Hindlimb muscle (tissue), 1 donor: Measurements from ENCODE around the gene IGSF23. TPM values are rescaled to one million over a fixed set of nuclear protein-coding genes. Genes with fewer than 3 reads are reported as not detected.
"Not testable (repeated sequence)": the region's sequence is repeated elsewhere in the genome, so short reads cannot be mapped to it uniquely, and the experiment has no call there.

Experiments
- DNase-seq: peaks from one replicate; pipeline ENCODE4 v3.0.0-alpha.2; 2013
- polyA plus RNA-seq: library from polyadenylated mRNA; unstranded; fragments of 120-200 nt; gene quantifications from one replicate; pipeline ENCODE4 v1.2.1, GENCODE V29; 2013; ENCODE audit not compliant: insufficient read length

Gene IGSF23
- polyA plus RNA-seq, 1 donor: not detected

DNA sequence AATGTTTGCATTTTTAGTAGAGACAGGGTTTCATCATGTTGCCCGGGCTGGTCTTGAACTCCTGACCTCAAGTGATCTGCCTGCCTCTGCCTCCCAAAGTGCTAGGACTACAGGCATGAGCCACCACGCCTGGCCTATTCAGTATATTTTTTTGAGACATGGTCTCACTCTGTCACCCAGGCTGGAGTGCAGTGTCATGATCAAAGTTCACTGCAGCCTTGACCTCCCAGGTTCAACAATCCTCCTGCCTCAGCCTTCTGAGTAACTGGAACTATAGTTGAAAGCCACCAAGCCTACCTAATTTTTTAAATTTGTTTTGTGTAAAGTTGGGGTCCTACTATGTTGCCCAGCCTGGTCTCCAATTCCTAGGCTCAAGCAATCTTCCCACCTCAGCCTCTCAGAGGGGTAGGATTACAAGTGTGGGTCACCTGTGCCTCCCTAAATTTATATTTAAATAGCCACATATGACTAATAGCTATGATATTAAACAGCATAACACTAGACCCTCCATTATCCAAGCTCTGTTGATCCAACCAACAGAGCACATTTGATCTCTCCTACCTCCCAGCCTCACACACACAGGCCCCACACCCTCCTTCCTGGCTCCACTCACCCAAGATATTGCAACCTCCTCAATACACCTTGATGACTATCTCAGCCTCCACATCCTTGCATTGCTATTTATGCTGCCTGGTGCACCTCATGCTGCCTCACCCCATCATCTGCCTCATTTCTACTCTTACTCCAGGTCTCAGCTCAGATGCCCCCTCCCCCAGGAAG, 55.8 kb downstream of the IGSF23 start:
- DNase-seq: no peak

DNA sequence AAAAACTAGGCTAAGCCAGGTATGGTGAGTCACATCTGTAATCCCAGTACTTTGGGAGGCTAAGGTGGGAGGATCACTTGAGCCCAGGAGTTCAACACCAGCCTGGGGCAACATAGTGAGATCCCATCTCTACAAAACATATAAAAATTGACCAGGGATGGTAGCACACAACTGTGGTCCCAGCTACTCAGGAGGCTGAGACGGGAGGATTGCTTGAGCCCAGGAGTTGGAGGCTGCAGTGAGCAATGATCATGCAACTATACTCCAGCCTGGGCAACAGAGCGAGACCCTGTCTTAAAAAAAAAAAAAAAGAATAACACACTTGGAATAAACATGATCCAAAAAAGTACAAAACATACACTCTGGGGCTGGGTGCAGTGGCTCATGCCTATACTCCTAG, 56.7 kb downstream of the IGSF23 start:
- DNase-seq: not testable (repeated sequence)

DNA sequence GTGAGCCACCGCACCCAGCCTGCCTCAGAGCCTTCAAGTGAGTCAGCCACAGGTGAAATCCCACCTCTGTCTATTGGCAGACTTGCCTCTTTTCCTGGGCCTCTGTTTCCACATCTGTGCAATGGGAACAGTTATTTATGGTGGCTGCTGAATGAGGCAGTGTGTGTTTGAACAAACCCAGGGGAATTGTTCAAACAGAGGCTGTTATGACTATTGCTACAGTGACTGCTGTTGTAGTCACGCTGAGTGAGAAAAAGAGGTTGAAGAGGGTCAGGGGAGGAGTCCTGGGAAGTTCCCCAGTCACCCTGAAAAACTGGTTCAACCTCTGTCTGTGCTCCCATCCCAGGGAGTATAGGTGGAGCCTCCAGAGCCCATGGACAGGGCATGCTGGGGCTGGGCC, 58.0 kb downstream of the IGSF23 start, which contains the start of gene CEACAM19:
TSS of gene CEACAM19 (plus strand) at position 83 of the 400 bp plus-strand sequence. CDS start 450 bp downstream, outside the sequence.
- no peak for DNase-seq

DNA sequence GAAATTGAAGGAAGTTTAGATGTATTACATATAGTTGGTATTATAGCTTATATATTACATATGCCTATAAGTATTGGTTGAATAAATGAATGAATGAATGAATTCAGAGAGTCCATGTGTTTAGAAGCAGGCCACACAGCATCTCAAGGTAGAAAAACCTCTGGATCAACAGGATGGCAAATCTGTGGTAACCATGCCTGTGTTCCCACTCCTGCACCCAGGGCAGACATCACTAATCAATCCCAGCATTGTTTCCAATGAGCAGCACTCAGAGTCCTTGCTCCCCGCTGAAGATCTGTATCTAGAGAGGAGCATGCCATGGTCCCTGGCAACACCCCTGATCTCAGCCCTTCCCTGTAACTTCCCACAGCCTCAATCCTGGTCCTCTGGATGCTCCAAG, 58.9 kb downstream of the IGSF23 start:
- no peak for DNase-seq

DNA sequence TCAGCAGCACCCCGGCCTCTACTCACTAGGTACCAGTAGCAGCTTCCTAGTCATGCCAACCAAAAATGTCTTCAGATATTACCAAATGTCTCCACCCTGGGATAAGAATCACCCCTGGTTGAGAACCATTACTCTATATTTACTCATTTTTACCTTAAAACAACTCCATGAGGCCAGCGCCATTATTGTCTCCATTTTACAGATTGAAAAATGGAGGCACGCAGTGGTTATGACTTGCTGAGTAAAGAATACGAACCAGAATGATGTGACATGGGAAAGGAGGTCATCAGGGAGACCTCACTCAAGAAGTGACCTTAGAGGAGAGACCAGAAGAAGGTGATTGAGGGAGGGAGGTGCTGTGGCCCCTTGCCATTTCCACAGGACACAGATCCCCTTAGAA, 60.1 kb downstream of the IGSF23 start:
- no peak for DNase-seq

DNA sequence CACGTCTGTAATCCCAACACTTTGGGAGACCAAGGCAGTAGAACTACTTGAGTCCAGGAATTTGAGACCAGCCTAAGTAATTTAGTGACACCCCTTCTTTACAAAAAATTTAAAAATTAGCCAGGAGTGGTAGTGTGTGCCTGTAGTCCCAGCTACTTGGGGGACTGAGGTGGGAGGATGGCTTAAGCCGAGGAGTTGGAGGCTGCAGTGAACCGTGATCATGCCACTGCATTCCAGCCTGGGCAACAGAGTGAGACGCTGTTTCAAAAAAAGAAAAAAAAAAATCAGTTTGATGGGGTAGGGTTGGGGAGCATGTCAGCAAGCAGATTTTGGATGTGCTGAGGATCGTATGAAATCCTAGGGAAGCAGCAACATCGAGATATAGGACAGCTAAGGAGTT, 62.2 kb downstream of the IGSF23 start:
- DNase-seq: no peak

DNA sequence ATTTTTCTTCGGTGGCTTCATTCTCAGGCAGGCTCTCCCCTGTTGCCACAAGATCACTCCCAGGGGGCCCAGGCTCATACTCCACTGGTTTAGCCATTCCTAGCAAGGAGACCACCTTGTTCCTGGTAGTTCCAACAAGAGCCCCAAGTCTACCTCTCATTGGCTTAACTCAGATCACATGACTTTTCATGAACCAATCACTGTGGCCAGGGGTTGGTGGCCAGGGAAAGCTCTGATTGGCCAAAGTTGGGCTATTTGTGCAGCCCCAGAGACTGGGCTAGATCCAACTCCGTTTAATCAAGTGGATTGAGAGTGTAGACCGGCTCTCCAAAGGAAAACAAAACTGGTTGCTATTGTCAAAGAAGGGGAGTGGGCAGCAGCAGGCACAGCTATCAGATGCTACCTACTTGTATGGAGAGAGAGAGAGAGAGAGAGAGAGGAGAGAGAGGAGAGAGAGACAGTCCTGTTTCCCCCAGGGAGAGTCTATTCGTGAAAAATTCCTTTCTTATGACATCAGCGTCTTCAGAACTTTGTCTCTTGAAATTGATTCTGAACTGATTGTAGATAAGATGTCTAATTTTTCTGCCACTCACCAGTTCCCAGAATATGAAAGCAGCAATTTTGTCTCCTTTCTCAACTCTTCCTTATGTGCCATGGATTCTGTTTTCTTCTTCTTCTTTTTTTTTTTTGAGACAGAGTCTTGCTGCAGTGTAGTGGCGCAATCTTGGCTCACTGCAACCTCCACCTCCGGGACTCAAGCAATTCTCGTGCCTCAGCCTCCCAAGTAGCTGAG, 63.9 kb downstream of the IGSF23 start:
- no peak for DNase-seq

DNA sequence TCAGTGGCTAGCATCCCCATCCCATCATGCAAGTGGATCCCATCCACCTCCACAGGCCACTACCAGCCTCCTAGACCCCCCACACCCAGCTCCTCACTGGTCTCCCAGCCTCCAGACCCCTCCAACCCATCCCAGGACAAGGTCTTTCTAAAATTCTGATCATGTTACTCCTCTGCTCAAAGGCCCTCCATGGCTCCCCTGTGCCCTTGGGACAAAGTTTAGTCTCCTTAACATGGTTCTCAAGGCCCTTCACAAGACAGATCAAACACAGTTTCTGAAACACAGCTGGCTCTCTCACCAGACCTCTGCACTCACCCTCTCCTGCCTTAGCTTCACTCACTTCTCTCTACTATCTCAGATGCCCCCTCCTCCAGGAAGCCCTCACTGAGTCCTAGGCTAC, 67.2 kb downstream of the IGSF23 start:
- DNase-seq: no peak

DNA sequence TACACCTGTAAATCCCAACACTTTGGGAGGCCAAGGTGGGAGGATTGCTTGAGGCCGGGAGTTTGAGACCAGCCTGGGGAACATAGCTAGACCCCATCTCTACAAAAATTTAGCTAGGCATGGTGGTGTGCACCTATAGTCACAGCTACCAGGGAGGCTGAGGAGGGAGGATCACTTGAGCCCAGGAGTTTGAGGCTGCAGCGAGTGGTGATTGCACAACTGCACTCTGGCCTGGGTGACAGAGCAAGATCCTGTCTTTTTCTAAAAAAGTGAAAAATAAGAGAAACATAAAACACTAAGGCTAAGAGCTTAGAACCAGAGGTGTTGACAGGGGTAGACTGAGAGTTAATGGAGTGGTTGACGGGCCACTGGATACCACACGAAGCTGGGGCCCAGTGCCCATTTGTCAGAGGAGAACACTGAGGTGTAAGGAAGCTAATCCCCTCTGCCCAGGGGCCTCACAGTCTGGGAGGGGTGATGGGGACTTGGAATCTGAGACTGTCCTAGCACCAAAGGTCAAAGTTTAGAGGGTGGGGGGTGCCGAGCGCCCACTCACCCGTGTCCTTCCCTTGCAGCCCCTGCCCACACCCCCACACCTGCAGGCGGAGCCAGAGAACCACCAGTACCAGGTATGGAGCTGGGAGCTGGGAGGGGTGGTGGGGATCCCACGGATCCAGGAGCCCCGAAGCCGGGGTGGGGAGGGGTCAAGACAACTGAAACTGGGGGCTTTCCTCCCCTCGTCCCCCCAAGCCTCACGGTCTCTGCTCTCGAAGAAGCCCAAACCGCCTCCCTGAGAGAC, 68.8 kb downstream of the IGSF23 start:
- no peak for DNase-seq

DNA sequence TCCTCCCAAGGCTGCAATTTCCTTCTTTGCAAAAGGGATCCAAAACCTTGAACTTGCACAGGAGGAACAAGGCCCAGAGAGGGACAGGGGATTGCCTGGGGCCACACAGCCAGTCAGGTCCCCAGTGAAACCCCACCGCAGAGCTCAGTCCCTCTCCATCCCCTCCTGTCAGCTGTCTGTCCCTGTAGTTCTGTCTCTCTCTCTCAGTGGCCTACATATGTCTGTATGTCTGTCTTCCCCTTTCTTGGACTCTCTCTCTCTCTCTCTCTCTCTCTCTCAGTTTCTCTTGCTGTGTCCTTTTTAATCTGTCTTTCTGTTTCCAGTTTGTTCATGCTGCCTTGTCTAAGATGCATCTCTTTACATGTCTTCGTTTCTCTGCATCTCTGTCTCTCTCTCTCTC, 69.4 kb downstream of the IGSF23 start:
- DNase-seq: no peak

DNA sequence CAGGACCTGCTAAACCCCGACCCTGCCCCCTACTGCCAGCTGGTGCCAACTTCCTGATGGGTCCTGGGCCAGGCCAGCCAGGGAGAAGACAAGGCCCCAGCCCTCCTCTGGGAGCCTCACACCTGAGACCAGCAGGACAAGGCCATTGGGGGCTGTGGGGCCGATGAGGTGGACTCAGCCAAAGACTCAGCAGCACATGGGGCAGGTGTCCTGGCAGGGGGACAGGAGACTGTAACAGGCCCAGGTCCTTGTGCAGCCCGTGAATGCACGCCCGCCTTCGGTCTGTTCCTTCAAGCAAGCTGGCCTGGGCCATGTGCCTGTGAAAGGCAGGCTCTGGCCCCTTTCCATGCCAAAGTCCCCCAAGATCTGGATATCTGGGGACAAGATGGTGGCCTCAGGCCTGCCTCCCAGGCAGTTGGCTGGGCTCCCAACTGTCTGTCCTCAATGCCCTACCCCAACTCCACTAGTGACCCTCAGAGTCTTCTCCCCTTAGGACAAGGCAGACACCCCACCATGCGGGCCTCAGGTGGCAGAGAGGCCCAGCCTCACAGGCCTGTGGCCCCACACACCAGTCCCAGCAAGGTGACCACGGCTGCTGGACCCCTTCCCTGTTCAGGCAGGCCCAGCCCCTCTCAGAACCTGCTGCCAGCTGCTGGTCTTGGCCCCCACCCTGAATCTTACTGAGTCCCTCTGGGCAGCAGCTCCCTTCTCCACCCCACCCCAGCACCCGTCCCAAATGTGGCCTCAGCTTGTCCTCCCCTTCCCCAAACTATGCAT, 70.3 kb downstream of the IGSF23 start:
- DNase-seq: no peak

DNA sequence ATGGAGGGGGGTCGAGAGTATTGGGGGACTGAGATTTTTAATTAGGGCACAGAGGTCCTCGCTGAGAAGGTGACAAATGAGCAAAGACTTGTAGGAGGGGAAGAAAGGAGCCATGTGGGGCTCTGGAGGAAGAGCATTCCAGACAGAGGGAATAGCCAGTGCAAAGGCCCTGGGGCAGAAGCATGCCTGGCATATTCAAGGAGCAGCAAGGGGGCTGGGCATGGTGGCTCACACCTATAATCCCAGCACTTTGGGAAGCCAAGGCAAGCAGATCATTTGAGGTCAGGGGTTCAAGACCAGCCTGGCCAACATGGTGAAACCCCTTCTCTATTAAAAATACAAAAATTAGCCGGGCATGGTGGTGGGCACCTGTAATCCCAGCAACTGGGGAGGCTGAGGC, 71.0 kb downstream of the IGSF23 start:
- DNase-seq: not testable (repeated sequence)

DNA sequence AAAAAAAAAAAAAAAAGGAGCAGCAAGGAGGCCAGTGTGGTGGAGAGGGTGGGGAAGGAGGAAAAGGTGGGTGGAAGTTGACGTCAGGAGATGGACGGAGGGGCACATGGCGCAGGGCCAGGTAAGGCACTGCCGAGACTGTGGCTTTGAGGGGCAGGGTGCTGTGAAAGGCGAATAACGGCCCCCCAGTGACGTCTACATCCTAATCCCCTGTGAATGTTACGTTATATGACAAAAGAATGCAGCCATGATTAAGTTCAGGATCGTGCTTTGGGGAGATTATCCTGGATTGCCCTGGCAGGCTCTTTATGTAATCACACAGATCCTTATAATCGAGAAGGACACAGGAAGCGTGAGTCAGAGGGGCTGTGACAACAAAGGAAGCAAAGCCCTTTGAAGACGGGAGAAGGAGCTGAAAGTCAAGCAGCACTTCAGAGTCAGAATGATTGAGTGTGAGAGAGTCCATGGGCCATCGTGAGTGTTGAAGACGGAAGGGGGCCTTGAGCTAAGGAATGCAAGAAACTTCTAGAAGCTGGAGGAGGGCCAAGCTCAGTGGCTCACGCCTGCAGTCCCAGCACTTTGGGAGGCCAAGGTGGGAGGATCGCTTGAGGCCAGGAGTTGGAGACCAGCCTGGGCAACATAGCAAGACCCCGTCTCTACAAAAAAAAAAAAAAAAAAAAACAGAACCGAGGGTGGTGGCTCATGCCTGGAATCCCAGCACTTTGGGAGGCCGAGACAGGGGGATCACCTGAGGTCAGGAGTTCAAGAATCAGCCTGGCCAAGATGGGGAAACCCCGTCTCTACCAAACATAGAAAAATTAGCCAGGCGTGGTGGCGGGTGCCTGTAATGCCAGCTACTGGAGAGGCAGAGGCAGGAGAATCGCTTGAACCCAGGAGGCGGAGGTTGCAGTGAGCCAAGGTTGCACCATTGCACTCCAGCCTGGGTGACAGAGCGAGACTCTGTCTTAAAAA, 71.8 kb downstream of the IGSF23 start:
- no peak for DNase-seq

DNA sequence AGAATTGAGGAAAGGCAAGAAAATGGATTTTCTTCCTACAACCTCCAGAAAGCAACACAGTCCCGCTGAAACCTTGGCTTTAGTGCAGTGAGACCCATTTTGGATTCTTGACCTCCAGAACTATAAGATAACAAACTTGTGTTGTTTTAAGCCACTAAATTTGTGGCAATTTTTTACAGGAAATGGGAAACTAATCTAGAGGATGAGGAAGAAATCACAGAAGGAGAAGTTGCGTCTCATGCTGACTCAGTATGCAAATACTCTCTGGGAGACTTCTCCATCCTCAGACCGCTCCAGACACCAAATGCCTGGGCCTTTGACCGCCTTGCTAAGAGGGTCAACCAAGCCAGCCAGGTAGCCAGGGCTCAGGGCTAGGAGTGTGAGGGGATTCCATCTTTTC, 72.5 kb downstream of the IGSF23 start:
- no peak for DNase-seq

Other genes with a start within 250 kb of the IGSF23 start
- 7.8 TPM for gene ZNF285, start 212.0 kb upstream of the IGSF23 start, polyA plus RNA-seq
- gene ZNF229, start 165.1 kb upstream of the IGSF23 start, polyA plus RNA-seq: 5.3 TPM
- gene ZNF180, start 113.0 kb upstream of the IGSF23 start, polyA plus RNA-seq: 6.9 TPM
- gene CEACAM20, start 83.9 kb upstream of the IGSF23 start, polyA plus RNA-seq: not detected
- 24.6 TPM for gene PVR, start 30.3 kb downstream of the IGSF23 start, polyA plus RNA-seq
- 11.7 TPM for gene CEACAM19, start 57.9 kb downstream of the IGSF23 start, polyA plus RNA-seq
- 1.0 TPM for gene CEACAM16, start 85.6 kb downstream of the IGSF23 start, polyA plus RNA-seq
- 20.0 TPM for gene BCL3, start 135.1 kb downstream of the IGSF23 start, polyA plus RNA-seq
- not detected for gene CBLC, start 164.3 kb downstream of the IGSF23 start, polyA plus RNA-seq
- 262 TPM for gene BCAM, start 195.5 kb downstream of the IGSF23 start, polyA plus RNA-seq
- gene NECTIN2, start 232.7 kb downstream of the IGSF23 start, polyA plus RNA-seq: 55.4 TPM